Chondrocyte (in vitro differentiated cells): ENCODE data around the gene SIT1. TPM values are rescaled to one million over a fixed set of nuclear protein-coding genes. Genes with fewer than 3 reads are reported as not detected.
A peak's percentile ranks its signal among the peaks of the same experiment; 100 is the strongest.

Source experiments
- DNase-seq: peaks from one replicate; pipeline ENCODE4 v3.0.0; 2021; ENCODE audit warnings: mixed read lengths, low spot score
- H3K27ac Mint-ChIP-seq: one replicate; pipeline ENCODE4 v1.8.0; 2021; ENCODE audit warnings: mild to moderate bottlenecking, moderate library complexity, mixed read lengths; ENCODE audit not compliant: unreplicated experiment
- H3K27me3 Mint-ChIP-seq: 2 replicates; pipeline ENCODE4 v1.8.0; 2021; ENCODE audit warnings: low read depth, mixed read lengths
- H3K36me3 Mint-ChIP-seq: 2 replicates; pipeline ENCODE4 v1.8.0; 2021; ENCODE audit warnings: low read depth, mixed read lengths
- H3K4me1 Mint-ChIP-seq: 2 replicates; pipeline ENCODE4 v1.8.0; 2021; ENCODE audit warnings: low read depth, mild to moderate bottlenecking, mixed read lengths
- H3K4me3 Mint-ChIP-seq: one replicate; pipeline ENCODE4 v1.8.0; 2021; ENCODE audit warnings: mild to moderate bottlenecking, moderate library complexity, mixed read lengths; ENCODE audit not compliant: unreplicated experiment
- H3K9me3 Mint-ChIP-seq: 2 replicates; pipeline ENCODE4 v1.8.0; 2021; ENCODE audit warnings: low read depth, mixed read lengths
- total RNA-seq: library from RNA; stranded (reverse); gene quantifications from 3 replicates; pipeline ENCODE4 v1.2.1, GENCODE V29; 2021
- TF ChIP-seq, protein P1 (sequence below): fragments of 200-600 bp; sonication (generic); IDR thresholded peaks from 2 replicates; pipeline ENCODE4 v1.5.0; 2021; ENCODE audit warnings: antibody characterized with exemption, mild to moderate bottlenecking, moderate library complexity

The SIT1 gene
- total RNA-seq, 1 donor from 2014 or later, result not detected

GRCh38 chr9:35675732-35676392, 25.1 kb upstream of the SIT1 start:
- no peaks in the 10 kb centered on the region for H3K36me3 Mint-ChIP-seq
- H3K4me3 Mint-ChIP-seq, result peak overlapping the region; percentile 57
- no peaks in the 10 kb centered on the region for H3K9me3 Mint-ChIP-seq
- TF ChIP-seq, protein P1, sequence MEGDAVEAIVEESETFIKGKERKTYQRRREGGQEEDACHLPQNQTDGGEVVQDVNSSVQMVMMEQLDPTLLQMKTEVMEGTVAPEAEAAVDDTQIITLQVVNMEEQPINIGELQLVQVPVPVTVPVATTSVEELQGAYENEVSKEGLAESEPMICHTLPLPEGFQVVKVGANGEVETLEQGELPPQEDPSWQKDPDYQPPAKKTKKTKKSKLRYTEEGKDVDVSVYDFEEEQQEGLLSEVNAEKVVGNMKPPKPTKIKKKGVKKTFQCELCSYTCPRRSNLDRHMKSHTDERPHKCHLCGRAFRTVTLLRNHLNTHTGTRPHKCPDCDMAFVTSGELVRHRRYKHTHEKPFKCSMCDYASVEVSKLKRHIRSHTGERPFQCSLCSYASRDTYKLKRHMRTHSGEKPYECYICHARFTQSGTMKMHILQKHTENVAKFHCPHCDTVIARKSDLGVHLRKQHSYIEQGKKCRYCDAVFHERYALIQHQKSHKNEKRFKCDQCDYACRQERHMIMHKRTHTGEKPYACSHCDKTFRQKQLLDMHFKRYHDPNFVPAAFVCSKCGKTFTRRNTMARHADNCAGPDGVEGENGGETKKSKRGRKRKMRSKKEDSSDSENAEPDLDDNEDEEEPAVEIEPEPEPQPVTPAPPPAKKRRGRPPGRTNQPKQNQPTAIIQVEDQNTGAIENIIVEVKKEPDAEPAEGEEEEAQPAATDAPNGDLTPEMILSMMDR, result peak; percentile 39
- DNase-seq, result no peak
- no peaks in the 10 kb centered on the region for H3K27me3 Mint-ChIP-seq
- peaks cover 38% of the 10 kb centered on the region for H3K4me1 Mint-ChIP-seq
- H3K27ac Mint-ChIP-seq, result no peak overlapping the region

GRCh38 chr9:35675204-35675603, 24.5 kb upstream of the SIT1 start:
- peak overlapping the region; percentile 57 for H3K4me3 Mint-ChIP-seq
- H3K27me3 Mint-ChIP-seq, result no peaks in the 10 kb centered on the region
- H3K9me3 Mint-ChIP-seq, result no peaks in the 10 kb centered on the region
- TF ChIP-seq, protein P1, result no peak
- H3K27ac Mint-ChIP-seq, result no peak overlapping the region
- no peaks in the 10 kb centered on the region for H3K36me3 Mint-ChIP-seq
- DNase-seq, result no peak
- peaks cover 33% of the 10 kb centered on the region for H3K4me1 Mint-ChIP-seq

GRCh38 chr9:35674025-35674361, 23.3 kb upstream of the SIT1 start:
- Mint-ChIP-seq H3K4me1 (peaks cover 35% of the 10 kb centered on the region), H3K27ac (no peak overlapping the region), H3K9me3 (no peaks in the 10 kb centered on the region), H3K4me3 (no peak overlapping the region), H3K27me3 (no peaks in the 10 kb centered on the region), H3K36me3 (no peaks in the 10 kb centered on the region)
- TF ChIP-seq, protein P1, result no peak
- DNase-seq, result no peak

DNA sequence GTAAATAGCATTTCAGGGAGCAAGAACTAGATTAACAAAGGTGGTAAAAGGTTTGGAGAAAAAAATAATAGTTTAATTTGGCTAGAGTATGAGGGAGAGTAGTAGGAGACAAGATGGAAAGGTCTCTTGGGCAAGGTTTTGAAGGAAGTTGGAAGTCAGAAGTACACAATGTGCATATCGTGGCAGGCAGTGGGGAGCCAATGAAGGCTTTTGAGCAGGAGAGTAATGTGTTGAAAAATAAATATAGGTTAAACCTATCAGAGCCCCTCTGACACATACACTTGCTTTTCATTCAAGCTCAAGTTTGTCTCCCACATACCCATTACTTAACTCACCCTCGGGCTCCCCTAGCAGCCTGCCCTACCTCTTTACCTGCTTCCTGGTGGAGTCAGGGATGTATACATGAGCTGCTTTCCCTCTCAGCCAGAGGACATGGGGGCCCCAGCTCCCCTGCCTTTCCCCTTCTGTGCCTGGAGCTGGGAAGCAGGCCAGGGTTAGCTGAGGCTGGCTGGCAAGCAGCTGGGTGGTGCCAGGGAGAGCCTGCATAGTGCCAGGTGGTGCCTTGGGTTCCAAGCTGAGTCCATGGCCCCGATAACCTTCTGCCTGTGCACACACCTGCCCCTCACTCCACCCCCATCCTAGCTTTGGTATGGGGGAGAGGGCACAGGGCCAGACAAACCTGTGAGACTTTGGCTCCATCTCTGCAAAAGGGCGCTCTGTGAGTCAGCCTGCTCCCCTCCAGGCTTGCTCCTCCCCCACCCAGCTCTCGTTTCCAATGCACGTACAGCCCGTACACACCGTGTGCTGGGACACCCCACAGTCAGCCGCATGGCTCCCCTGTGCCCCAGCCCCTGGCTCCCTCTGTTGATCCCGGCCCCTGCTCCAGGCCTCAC, 22.6 kb upstream of the SIT1 start, which contains the start of gene CA9:
Gene CA9, plus strand, starts transcription at position 797 of the 893 bp plus-strand sequence. Its CDS starts 32 bp downstream, at position 829.
- DNase-seq, result no peak
- Mint-ChIP-seq H3K9me3 (no peaks in the 10 kb centered on the region), H3K27ac (no peak within 1 kb of the TSS), H3K36me3 (no peaks in the 10 kb centered on the region), H3K27me3 (no peaks in the 10 kb centered on the region), H3K4me3 (peak within 1 kb of the TSS; percentile 56), H3K4me1 (peaks cover 38% of the 10 kb centered on the region)
- TF ChIP-seq, protein P1, result no peak

DNA sequence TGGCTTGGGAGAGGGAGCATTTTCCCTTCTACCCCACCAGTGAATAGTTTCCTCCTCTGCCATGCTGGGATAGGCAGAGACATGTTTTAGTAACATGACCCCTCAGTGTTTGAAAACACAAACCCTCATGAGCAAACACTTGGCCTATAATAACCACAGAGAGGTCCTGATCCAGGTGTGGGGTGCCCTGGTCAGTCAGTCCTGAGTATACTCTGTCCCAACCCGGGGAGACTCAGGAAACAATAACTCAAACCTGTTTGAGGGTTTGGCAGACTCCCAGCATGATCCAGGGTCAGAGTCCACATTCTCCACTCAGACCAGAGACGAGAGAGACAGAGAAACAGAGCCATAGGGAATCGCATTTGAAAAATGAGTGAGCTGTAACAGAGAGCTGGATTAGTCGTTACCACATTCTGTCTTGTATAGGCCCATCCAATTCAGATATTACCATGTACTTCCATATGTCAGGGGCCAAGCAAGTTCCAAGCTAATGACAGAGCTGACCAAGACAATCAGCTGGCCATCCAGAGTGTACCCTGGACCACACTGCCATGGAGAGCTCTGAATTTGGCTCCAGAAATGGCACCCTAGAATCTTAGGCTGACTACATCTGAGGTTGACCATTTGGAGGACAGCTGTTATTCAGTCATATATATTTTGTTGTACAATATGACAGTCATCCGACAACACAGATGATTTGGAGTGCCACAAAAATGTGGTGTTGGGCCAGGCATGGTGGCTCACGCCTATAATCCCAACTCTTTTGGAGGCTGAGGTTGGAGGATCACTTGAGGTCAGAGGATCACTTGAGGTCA, 18.8 kb upstream of the SIT1 start:
- Mint-ChIP-seq H3K27ac (peak overlapping the region; percentile 4), H3K4me3 (no peak overlapping the region), H3K4me1 (peaks cover 48% of the 10 kb centered on the region), H3K36me3 (no peaks in the 10 kb centered on the region), H3K27me3 (no peaks in the 10 kb centered on the region), H3K9me3 (no peaks in the 10 kb centered on the region)
- TF ChIP-seq, protein P1, result no peak
- no peak for DNase-seq
